ENCODE measurements around the gene UFL1. TPM values are rescaled to one million over a fixed set of nuclear protein-coding genes. Genes with fewer than 3 reads are reported as not detected.
A peak's percentile ranks its signal among the peaks of the same experiment; 100 is the strongest.
"Not testable (repeated sequence)": the region's sequence is repeated elsewhere in the genome, so short reads cannot be mapped to it uniquely, and the experiment has no call there.

UFL1 gene
- total and polyA plus RNA-seq, 4 experiments from 2014 or later = 18.5 to 38.5 (median 30.1) TPM

DNA sequence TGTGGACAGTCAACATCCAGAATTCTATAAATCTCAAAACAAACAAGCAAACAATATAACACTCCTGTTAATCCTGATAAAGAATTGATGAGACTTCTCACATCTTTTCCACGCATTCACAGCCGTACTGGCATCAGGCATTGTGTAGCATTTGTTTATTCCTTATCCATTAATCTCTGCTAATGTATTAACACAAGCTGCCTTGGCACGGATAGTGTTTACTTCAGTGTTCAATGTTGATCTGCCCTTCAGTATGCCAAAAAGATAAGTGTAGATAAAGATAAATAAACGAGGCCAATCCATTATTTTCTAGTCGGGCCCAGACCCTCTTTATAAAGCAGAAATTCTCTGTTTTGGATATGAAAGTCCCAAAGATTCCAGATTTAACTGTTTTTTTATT, 16.1 kb downstream of the UFL1 start:
- H3K27ac Mint-ChIP-seq = no peak overlapping the region
- H3K27me3 Mint-ChIP-seq = no peaks in the 10 kb centered on the region
- H3K36me3 Mint-ChIP-seq = peaks cover 37 to 54% of the 10 kb centered on the region in 2 donors
- Histone ChIP-seq H3K27me3 (ENCODE audit: insufficient read depth, low read length) (no peaks in the 10 kb centered on the region), H3K4me1 (ENCODE audit: insufficient read depth, low read length) (no peaks in the 10 kb centered on the region), H3K36me3 (ENCODE audit: insufficient read depth, low read length) (peaks cover 36% of the 10 kb centered on the region), H3K4me3 (ENCODE audit: low read length in 2 of 2) (no peak overlapping the region), H3K9me3 (ENCODE audit: control insufficient read depth in 1 of 2, low read length in 2 of 2) (no peaks in the 10 kb centered on the region), H3K27ac (ENCODE audit: low read depth, low read length) (no peak overlapping the region)
- H3K4me1 Mint-ChIP-seq = peaks cover 0 to 8% (median 4%) of the 10 kb centered on the region in 4 donors
- no peak for DNase-seq
- no peaks in the 10 kb centered on the region for H3K9me3 Mint-ChIP-seq
- intact Hi-C loops (cut with micrococcal nuclease) = no loop called here
- POLR2A ChIA-PET (ENCODE audit: partially characterized antibody) = no interaction called here
- CTCF ChIA-PET (ENCODE audit: partially characterized antibody) = interaction anchor here (1.2 kb wide), 1 partner anchor 70 kb away, joined by 3 read pairs; no protein-coding TSS in a partner anchor
- H3K4me3 Mint-ChIP-seq = no peak overlapping the region

DNA sequence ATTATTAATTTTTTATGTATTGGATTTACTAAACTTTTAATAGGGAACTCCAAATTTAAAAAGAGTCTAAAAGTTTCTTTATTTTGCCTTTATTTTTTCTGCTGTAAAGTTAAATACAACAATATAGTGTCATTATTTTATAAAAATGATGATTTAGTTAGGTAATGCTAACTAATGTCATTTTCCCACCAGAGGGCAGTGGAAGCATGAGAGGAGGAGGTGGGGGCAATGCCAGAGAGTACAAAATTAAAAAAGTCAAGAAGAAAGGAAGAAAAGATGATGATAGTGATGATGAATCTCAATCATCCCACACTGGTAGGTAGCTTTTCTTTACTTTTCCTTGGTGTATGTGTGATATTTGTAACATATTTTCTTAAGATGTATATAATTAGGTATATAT, 21.1 kb downstream of the UFL1 start:
- no peaks in the 10 kb centered on the region for H3K4me1 ChIP-seq (ENCODE audit: insufficient read depth, low read length)

DNA sequence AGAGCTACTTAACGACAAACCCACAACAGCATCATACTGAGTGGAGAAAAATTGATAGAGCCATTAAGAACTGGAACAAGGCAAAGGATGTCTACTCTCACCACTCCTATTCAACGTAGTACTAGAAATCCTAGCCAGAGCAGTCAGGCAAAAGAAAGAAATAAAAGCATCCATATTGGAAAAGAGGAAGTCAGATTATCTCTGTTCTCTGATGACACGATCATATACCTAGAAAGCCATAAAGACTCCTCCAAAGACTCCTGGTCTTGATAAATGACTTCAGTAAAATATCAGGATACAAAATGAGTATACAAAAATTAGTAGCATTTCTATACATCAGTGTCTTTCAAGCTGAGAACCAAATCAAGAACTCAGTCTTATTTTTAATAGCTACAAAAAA, 24.3 kb downstream of the UFL1 start:
- H3K27ac ChIP-seq (ENCODE audit: low read depth, low read length) = no peak overlapping the region
- Mint-ChIP-seq H3K9me3 (no peaks in the 10 kb centered on the region), H3K4me1 (peaks cover 0 to 2% (median 0%) of the 10 kb centered on the region in 4 donors), H3K27me3 (no peaks in the 10 kb centered on the region), H3K27ac (no peak overlapping the region), H3K4me3 (no peak overlapping the region), H3K36me3 (peaks cover 54 to 60% of the 10 kb centered on the region in 2 donors)
- no peaks in the 10 kb centered on the region for H3K4me1 ChIP-seq (ENCODE audit: insufficient read depth, low read length)
- H3K36me3 ChIP-seq (ENCODE audit: insufficient read depth, low read length) = peaks cover 38% of the 10 kb centered on the region
- DNase-seq = no peak
- H3K9me3 ChIP-seq (ENCODE audit: control insufficient read depth in 1 of 2, low read length in 2 of 2) = no peaks in the 10 kb centered on the region
- intact Hi-C loops (cut with micrococcal nuclease) = no loop called here
- ChIA-PET POLR2A (ENCODE audit: partially characterized antibody) (interaction anchor here (1.8 kb wide), 1 partner anchor 24 kb away, joined by 5 read pairs; no protein-coding TSS in a partner anchor), CTCF (ENCODE audit: partially characterized antibody) (no interaction called here)
- no peak overlapping the region for H3K4me3 ChIP-seq (ENCODE audit: low read length in 2 of 2)
- no peaks in the 10 kb centered on the region for H3K27me3 ChIP-seq (ENCODE audit: insufficient read depth, low read length)

More for the DNA sequence above, 21.1 kb downstream of the UFL1 start:
- Histone ChIP-seq H3K27me3 (ENCODE audit: insufficient read depth, low read length) (no peaks in the 10 kb centered on the region), H3K36me3 (ENCODE audit: insufficient read depth, low read length) (peaks cover 41% of the 10 kb centered on the region), H3K4me3 (ENCODE audit: low read length in 2 of 2) (no peak overlapping the region), H3K27ac (ENCODE audit: low read depth, low read length) (no peak overlapping the region), H3K9me3 (ENCODE audit: control insufficient read depth in 1 of 2, low read length in 2 of 2) (no peaks in the 10 kb centered on the region)
- Mint-ChIP-seq H3K9me3 (no peaks in the 10 kb centered on the region), H3K27ac (peak overlapping the region in 1 of 7 donors; percentile 45), H3K36me3 (peaks cover 51 to 60% of the 10 kb centered on the region in 2 donors), H3K4me1 (peaks cover 0 to 2% (median 0%) of the 10 kb centered on the region in 4 donors), H3K27me3 (no peaks in the 10 kb centered on the region), H3K4me3 (no peak overlapping the region)
- ChIA-PET POLR2A (ENCODE audit: partially characterized antibody) (interaction anchor here (0.6 kb wide), 1 partner anchor 382 kb away, joined by 3 read pairs; no protein-coding TSS in a partner anchor), CTCF (ENCODE audit: partially characterized antibody) (interaction anchor here (2.2 kb wide), 1 partner anchor 43 kb away, joined by 8 read pairs; no protein-coding TSS in a partner anchor)
- DNase-seq = peak in 3 of 5 donors; percentile 7 to 16 (median 10)
- intact Hi-C loops (cut with micrococcal nuclease) = loop anchor here (1.0 to 2.0 kb wide), 2 partner anchors 355 to 516 kb away; partner anchors contain the start of gene NDUFAF4

DNA sequence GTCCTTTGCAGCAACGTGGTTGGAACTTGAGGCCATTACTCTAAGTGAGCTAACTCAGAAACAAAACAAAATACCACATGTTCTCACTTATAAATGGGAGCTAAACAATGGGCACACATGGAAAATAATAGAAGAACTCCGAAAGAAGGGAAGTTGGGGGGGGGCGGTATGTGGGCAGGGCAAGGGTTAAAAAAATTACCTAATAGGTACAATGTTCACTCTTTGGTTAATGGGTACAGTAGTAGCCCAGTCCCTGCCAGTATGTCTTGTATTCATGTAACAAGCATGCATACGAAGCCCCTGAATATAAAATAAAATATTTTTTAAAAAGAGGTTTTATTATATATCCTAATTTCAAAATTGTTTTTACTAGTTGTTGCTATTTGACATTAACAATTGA, 26.0 kb downstream of the UFL1 start:
- no peak overlapping the region for H3K27ac Mint-ChIP-seq
- Histone ChIP-seq H3K27ac (ENCODE audit: low read depth, low read length) (no peak overlapping the region), H3K27me3 (ENCODE audit: insufficient read depth, low read length) (no peaks in the 10 kb centered on the region), H3K36me3 (ENCODE audit: insufficient read depth, low read length) (peaks cover 55% of the 10 kb centered on the region), H3K9me3 (ENCODE audit: control insufficient read depth in 1 of 2, low read length in 2 of 2) (no peaks in the 10 kb centered on the region), H3K4me1 (ENCODE audit: insufficient read depth, low read length) (no peaks in the 10 kb centered on the region), H3K4me3 (ENCODE audit: low read length in 2 of 2) (no peak overlapping the region)
- POLR2A ChIA-PET (ENCODE audit: partially characterized antibody) = no interaction called here
- no peak for DNase-seq
- H3K27me3 Mint-ChIP-seq = no peaks in the 10 kb centered on the region
- intact Hi-C loops (cut with micrococcal nuclease) = no loop called here
- CTCF ChIA-PET (ENCODE audit: partially characterized antibody) = no interaction called here
- no peaks in the 10 kb centered on the region for H3K9me3 Mint-ChIP-seq
- no peak overlapping the region for H3K4me3 Mint-ChIP-seq
- H3K36me3 Mint-ChIP-seq = peaks cover 63 to 72% of the 10 kb centered on the region in 2 donors
- H3K4me1 Mint-ChIP-seq = no peaks in the 10 kb centered on the region

DNA sequence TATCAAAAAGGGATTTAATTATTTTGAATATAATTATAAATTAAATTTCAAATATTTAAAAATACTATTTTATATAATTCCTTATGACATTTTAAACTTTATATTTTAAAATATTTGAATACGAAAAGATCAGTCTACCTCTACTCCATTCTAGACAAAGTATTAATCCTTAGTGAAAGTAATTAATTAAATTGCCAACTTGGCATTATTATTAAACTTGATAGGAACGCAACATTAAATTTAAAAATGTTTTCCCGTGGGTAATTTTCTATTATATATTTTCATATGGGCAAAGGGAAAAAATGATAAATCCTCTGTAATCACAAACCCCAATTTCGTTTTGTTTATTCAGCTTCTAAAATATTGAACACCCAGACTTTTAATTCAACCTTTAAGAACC, 33.0 kb downstream of the UFL1 start:
- H3K36me3 Mint-ChIP-seq = peaks cover 57 to 66% of the 10 kb centered on the region in 2 donors
- POLR2A ChIA-PET (ENCODE audit: partially characterized antibody) = no interaction called here

DNA sequence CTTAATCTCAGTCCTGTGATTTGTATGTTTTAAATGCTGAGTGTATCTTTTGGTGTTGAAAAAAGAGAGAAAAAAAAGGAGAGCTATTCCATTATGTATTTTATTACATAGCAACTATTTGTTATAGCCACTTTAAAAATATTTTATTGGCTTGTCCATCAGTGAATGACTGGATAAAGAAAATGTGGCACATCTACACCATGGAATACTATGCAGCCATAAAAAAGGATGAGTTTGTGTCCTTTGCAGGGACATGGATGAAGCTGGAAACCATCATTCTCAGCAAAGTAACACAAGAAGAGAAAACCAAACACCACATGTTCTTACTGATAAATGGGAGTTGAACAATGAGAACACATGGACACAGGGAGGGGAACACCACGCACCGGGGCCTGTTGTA, 38.1 kb downstream of the UFL1 start:
- H3K4me1 ChIP-seq (ENCODE audit: insufficient read depth, low read length); H3K4me3 Mint-ChIP-seq; H3K4me1 Mint-ChIP-seq; H3K36me3 ChIP-seq (ENCODE audit: insufficient read depth, low read length); POLR2A ChIA-PET (ENCODE audit: partially characterized antibody); H3K9me3 Mint-ChIP-seq; H3K4me3 ChIP-seq (ENCODE audit: low read length in 2 of 2); H3K27me3 ChIP-seq (ENCODE audit: insufficient read depth, low read length); DNase-seq; intact Hi-C loops (cut with micrococcal nuclease); H3K27me3 Mint-ChIP-seq; H3K27ac ChIP-seq (ENCODE audit: low read depth, low read length); H3K9me3 ChIP-seq (ENCODE audit: control insufficient read depth in 1 of 2, low read length in 2 of 2); H3K27ac Mint-ChIP-seq; CTCF ChIA-PET (ENCODE audit: partially characterized antibody): not testable (repeated sequence)
- peaks cover 15 to 19% of the 10 kb centered on the region in 2 donors for H3K36me3 Mint-ChIP-seq

More for the DNA sequence above, 33.0 kb downstream of the UFL1 start:
- no peak overlapping the region for H3K4me3 Mint-ChIP-seq
- CTCF ChIA-PET (ENCODE audit: partially characterized antibody) = no interaction called here
- Histone ChIP-seq H3K4me3 (ENCODE audit: low read length in 2 of 2) (no peak overlapping the region), H3K4me1 (ENCODE audit: insufficient read depth, low read length) (no peaks in the 10 kb centered on the region), H3K27me3 (ENCODE audit: insufficient read depth, low read length) (no peaks in the 10 kb centered on the region), H3K27ac (ENCODE audit: low read depth, low read length) (no peak overlapping the region), H3K36me3 (ENCODE audit: insufficient read depth, low read length) (peaks cover 43% of the 10 kb centered on the region), H3K9me3 (ENCODE audit: control insufficient read depth in 1 of 2, low read length in 2 of 2) (no peaks in the 10 kb centered on the region)
- intact Hi-C loops (cut with micrococcal nuclease) = no loop called here
- peaks cover 0 to 2% (median 0%) of the 10 kb centered on the region in 8 donors for H3K9me3 Mint-ChIP-seq
- H3K27me3 Mint-ChIP-seq = peaks cover 0 to 1% of the 10 kb centered on the region in 2 donors
- no peaks in the 10 kb centered on the region for H3K4me1 Mint-ChIP-seq
- DNase-seq = no peak
- no peak overlapping the region for H3K27ac Mint-ChIP-seq

DNA sequence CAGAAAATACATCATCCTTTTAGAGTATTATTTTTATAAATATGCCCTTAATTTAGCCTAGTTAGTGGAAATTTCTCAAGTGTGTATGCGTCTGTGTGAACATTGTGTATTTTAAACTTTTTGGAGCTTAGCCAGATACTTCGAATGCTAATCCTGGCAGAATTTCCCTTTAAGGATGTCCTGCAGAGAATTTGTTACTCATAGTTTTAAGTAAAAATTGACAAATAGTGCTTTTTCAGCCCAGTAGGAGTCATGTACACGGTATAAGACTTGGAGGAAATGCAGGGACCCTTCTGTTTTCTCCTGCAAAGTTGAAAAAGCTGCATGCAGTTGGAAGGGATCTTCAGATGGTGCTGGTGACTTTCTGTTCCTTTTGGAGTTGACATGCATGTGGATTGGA, 41.3 kb downstream of the UFL1 start, which contains the start of gene FHL5:
Gene FHL5 (plus strand): TSS at position 243 of the 400 bp plus-strand sequence. CDS start 40,486 bp downstream, outside the sequence.
- POLR2A ChIA-PET (ENCODE audit: partially characterized antibody) = no interaction called here
- no peaks in the 10 kb centered on the region for H3K4me1 ChIP-seq (ENCODE audit: insufficient read depth, low read length)
- DNase-seq = no peak
- CTCF ChIA-PET (ENCODE audit: partially characterized antibody) = no interaction called here
- no peaks in the 10 kb centered on the region for H3K36me3 ChIP-seq (ENCODE audit: insufficient read depth, low read length)
- no peak within 1 kb of the TSS for H3K4me3 Mint-ChIP-seq
- peaks cover 0 to 2% of the 10 kb centered on the region in 2 donors for H3K27me3 Mint-ChIP-seq
- no peaks in the 10 kb centered on the region for H3K36me3 Mint-ChIP-seq
- peak within 1 kb of the TSS in 2 of 7 donors; percentile 3 to 58 for H3K27ac Mint-ChIP-seq
- no peaks in the 10 kb centered on the region for H3K9me3 ChIP-seq (ENCODE audit: control insufficient read depth in 1 of 2, low read length in 2 of 2)
- peaks cover 0 to 2% (median 0%) of the 10 kb centered on the region in 8 donors for H3K9me3 Mint-ChIP-seq
- H3K4me3 ChIP-seq (ENCODE audit: low read length in 2 of 2) = no peak within 1 kb of the TSS
- H3K27ac ChIP-seq (ENCODE audit: low read depth, low read length) = no peak within 1 kb of the TSS
- intact Hi-C loops (cut with micrococcal nuclease) = no loop called here
- H3K4me1 Mint-ChIP-seq = peaks cover 0 to 8% (median under 1%) of the 10 kb centered on the region in 4 donors
- no peaks in the 10 kb centered on the region for H3K27me3 ChIP-seq (ENCODE audit: insufficient read depth, low read length)
